GM19193 (cell line): Measurements from ENCODE around the gene GUCY1A1.

ENCODE experiments used
- POLR2A ChIP-seq: IDR thresholded peaks from 4 replicates; pipeline ENCODE4 v1.6.1; 2011; ENCODE audit not compliant: insufficient read depth, insufficient read length; ENCODE audit errors: extremely low read depth

The GUCY1A1 gene

DNA sequence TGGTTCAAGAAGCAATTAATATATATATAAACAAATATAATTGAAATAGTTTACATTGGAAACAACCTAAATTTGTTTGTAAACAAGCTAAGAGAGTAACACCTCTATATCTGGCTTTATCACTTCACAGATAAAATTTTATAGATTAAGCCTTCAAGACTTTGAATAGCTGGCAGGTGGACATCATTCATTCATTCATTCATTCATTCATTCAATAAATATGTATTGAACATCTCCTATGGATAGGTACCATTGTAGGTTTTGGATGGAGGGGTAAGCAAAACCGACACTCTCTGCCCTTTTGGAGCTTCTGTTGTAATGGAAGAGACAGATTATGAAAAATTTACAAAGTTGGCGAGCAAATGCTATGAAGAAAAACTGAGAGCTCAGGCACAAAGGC lies 35.2 kb downstream of the GUCY1A1 start:
- no peak for TF ChIP-seq POLR2A

DNA sequence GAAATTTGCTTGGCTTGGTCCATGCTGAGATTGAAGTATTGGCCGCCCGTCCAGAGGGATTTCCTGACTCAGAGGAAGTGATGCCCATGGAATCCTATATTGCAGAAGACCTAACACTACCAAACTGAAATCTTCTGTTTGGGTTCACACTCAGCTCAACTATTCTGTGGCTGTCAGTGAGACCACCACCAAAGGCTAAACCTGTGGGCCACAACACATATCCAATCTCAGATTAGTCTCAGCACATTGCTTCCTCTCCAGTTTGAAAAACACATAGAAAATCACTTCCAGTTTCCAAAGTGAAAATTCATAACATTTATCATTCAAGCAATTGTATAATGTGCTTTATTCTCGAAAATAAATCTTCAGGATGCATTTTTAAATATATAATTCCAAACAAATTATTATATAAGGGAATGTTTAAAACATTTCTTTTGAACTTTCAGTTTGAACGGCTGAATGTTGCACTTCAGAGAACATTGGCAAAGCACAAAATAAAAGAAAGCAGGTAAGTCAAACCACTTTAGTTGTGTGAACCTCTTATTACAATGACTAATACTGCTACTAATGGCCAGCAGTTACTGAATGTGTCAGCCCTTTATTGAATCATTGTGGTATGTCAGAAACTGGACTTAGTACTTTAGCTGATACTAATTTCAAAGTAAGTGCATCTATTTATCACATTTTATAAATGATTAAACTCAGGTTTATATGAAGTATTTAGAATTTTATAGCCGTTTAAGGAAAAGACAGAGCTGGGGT lies 37.0 kb downstream of the GUCY1A1 start:
- no peak for TF ChIP-seq POLR2A

DNA sequence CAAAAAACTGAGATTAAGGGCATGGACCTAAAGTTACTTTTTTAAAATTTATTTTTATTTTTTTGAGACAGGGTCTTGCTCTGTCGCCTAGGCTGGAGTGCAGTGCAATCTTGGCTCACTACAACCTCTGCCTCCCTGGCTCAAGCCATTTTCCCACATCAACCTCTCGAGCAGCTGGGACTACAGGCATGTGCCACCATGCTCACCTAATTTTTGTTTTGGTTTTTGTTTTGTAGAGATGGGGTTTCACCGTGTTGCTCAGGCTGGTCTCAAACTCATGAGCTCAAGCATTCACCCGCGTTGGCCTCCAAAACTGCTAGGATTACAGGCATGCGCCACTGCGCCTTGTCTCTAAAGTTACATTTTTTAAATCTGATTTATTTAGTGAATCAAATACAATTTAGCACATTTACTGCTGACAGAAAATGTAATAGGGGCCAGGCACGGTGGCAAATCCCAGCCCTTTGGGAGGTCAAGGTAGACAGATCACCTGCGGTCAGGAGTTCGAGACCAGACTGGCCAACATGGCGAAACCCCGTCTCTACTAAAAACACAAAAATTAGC lies 38.3 kb downstream of the GUCY1A1 start:
- TF ChIP-seq POLR2A: no peak

DNA sequence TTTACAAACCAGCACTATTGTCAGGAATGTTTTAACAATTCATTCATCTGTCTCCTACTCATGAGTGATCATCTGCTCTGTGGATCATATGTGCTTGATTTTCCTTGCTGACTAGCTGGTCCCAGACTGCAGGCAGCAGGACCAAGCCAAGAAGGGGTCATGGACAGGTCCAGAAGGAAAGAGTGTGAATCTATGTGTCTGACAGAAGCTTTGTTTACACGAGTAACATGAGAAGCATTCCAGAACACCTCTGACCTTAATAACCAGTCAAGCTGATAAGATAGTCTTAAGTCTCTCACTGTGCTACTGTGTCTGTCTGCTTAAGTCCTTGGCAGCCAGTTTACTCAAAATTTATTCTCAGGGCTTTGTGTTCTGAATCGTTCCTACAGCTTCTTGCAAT lies 39.0 kb downstream of the GUCY1A1 start:
- TF ChIP-seq POLR2A: no peak

DNA sequence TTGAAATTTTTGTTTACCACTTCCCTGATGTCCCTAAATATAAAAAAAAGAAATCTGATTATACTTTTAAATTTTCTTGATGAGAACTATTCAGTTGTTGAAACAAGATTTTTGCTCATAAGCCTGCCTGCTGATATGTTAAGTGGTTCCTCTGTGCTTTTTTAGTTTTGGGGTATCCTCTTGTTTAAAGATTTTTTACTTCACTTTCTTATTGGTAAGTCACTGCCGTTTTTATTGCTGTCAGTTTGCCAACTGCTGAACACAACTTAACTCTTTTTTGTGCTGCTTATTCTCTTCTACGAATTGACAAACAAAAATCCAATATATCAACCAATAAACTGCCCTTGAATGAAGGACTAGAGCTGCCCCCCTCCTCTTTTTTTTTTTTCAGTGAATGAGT lies 39.5 kb downstream of the GUCY1A1 start:
- no peak for TF ChIP-seq POLR2A

DNA sequence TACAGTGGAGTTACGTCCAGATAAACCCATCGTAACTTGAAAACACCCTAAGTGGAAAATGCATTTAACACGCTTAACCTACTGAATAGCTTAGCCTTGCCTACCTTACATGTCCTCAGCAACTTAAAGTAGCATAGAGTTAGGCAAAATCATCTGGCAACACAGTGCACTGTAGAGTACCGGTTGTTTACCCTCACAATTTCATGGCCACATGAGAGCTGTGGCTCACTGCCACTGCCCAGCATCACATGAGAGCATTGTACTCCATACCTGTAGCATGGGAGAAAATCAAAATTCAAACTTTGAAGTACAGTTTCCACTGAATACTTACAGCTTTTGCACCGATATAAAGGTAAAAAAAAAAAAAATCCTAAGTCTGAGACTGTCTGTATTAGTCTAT lies 40.6 kb downstream of the GUCY1A1 start:
- no peak for TF ChIP-seq POLR2A

DNA sequence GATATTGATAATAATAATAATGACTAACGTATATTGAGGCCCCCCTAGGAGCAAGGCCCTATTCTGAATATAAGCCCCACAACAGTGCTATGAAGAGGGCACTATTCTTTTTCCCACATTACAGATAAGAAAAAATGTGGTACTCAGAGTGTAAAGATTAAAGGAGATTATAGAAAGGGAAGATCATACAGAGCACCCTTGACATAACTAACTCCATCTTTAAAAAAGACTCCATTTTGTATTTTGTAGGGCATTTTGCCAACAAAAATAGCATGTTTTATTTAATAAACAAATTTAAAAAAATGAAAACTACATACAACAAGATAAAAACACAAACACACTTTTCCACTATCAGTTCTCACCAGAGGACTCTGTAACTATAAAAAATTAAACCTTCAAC lies 42.1 kb downstream of the GUCY1A1 start:
- no peak for TF ChIP-seq POLR2A

DNA sequence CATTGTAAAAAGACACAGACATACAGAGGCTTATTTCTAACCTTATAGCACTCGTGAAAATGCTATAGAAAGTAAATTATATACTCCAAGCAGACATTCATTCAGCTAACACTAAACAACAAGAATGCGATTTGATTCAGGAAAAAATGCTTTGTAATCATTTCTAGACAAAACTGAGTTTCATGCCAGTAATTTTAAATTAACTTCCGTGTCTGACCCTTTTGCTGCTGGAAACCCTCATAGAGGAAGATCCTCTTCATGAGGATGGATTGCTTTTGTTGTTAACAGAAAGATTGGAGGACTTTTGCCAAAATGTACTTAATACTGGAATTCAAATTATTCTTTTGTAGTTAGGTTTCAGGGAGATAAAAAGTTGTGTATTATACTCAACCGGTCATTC lies 43.3 kb downstream of the GUCY1A1 start:
- no peak for TF ChIP-seq POLR2A

DNA sequence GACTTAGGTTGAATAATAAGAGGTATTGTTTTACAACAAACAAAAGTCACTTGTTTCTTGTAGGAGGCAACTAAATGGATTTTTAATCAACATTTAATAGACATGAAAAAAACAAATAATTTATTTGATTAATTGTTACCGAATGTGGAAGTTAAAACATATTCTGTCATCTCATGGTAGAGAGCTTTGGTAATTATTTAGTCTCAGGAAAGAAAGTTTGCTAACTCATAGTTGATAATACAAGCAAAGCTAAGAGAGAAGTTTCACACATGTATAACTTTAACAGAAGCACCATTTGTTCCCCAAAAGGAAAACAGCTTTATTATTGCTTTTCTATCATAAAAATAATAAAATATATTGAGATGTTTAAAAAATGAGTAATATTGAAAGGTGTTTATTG lies 44.9 kb downstream of the GUCY1A1 start:
- no peak for TF ChIP-seq POLR2A

DNA sequence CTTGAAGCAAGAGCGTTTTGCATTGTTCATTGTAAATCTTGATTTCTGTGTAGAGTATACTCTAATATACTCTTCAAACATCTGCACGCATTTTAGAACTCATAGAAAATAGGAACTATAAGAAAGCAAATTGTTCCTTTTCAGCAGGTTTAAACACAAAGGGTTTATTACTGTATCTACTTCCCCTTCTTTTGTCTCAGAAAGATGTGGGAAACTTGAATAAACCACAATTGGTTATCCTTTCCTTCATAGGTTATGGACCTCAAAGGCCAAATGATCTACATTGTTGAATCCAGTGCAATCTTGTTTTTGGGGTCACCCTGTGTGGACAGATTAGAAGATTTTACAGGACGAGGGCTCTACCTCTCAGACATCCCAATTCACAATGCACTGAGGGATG lies 46.2 kb downstream of the GUCY1A1 start:
- TF ChIP-seq POLR2A: no peak

DNA sequence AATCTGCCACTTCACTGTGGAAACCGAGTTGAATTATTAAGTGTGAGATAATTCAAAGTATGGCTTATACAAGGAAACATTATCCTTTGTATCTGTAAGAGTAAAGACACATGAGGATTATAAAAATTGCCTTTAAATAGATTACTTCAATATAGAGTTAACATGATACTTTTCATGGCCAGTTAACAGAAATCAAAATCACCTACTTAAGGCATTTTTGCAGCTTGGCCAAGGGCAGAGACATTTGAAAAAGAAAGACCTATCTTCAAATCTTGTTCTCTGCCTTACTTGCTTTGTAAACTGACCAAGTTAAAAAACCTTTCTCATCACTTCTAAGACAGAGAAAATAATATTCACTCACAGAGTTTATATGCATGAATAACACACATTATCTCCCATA lies 47.3 kb downstream of the GUCY1A1 start:
- no peak for TF ChIP-seq POLR2A

DNA sequence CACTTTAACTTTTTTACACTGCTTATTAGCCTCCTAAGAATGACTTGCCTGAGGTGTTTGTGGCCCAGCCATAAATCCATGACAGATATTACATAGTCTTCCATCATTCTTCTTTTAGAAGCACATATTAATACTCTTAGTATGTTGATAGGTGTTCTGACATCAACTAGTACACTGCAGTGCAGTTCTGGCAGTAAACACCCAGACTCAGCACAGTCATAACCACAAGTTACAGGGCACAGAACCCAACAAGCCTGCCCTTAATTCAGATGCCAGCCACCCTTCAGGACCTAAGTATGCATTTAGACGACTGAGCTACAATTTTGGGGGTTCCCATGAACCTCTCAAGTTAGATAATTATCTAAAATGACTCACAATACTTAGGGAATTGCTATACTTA lies 55.7 kb downstream of the GUCY1A1 start:
- TF ChIP-seq POLR2A: no peak

DNA sequence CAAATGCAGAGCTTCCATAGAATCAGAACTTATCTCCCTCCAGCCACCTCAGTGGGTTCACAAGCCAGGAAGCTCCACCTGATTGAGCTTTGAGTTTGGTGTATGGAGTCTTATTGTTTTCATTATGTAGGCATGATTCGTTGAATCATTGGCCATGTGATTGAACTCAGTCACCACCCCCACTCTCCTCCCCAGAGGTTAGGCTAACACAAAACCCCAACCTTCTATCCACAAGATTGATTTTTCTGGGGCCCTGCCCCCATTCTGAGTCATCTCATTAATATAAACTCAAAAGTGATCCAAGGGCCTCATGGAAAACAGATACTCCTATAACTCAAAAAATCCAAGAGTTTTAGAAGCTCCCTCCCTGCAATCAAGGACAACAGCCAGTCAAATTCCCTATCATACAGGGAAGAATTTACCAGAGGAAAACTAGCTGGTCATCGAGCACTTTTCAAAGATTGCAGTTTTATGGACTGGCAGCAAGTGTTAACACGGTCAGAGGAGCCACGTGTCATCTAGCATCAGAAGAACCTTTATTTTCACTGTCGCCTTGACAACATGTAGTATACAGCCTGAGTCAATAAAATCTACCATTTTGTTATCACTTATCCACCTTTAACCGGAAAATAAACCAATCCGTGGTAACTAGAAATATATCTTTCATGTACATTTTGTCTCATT lies 56.3 kb downstream of the GUCY1A1 start:
- no peak for TF ChIP-seq POLR2A

DNA sequence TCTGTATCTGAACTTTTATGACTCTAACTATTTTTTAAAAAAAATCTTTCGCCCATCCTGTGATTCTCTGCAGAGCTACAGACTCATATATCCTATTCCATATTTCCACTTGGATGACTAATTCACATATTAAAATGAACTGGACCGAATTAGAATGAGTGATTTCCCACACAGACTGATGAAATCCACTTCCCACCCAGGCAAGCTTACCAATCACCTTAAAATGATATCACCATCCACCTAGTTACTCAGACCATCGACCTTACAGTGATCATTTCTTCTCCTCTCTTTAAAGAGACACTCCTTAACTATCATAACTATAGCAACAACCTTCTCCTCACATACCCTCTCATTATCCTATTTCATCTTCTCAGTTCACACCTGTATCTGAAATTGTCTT lies 58.1 kb downstream of the GUCY1A1 start:
- TF ChIP-seq POLR2A: no peak

DNA sequence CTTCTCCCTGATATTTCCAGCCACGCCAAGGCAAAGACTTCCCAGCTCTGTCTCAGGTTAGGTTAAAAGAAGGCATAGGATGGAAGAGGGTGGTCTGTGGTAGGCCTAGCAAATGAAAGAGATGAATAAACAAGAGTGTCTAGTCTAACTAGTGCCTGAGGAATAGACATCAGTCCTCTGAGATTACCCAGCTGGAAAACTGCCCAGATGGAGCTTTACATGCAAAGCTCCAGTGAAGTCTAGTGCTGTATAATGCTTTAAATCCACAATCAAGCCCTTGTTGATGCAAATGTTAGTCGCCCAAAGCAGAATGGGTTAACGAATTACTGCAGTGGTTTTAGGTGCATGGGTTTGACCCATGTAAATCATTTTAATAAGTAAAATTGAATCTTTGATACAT lies 67.4 kb downstream of the GUCY1A1 start:
- TF ChIP-seq POLR2A: no peak

DNA sequence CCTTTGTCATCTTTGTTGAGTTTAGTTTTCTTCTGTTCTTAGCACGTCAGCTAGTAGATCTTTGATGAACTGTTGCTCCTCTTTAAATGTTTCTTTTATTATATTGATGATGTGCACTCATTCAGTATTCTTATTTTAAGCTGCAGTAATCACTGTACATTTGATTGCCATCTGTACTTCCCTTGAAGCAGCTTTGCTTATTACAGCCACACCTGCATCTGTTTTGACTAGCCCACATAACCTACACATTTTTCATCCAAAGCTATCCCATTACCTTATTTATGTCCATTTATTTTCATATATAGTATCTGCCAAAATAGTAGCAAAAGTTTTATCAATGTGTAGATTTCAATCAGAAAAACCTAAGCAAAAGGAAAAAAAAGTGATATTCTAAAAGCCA lies 68.3 kb downstream of the GUCY1A1 start:
- TF ChIP-seq POLR2A: no peak
